Gastrocnemius medialis (tissue), 4 donors: ENCODE results near the gene DBN1. TPM values are rescaled to one million over a fixed set of nuclear protein-coding genes. Genes with fewer than 3 reads are reported as not detected.
A peak's percentile ranks its signal among the peaks of the same experiment; 100 is the strongest.

Experiments
- ATAC-seq, 2 donors: fragments of 150-250 bp; one replicate each; pipeline ENCODE4 v1.9.1; 2016
- DNase-seq, 2 donors: peaks; one replicate each; pipeline ENCODE4 v3.0.0-alpha.2; 2019
- H3K27ac ChIP-seq, 4 donors: fragments of 200-600 bp; sonication (generic); 1 replicate in 1 of 4; 2 replicates in 3 of 4; pipeline ENCODE4 v1.5.1; 2016 to 2018; ENCODE audit warnings: mild to moderate bottlenecking in 2 of 4, moderate library complexity in 1 of 4
- H3K27me3 ChIP-seq, 3 donors: fragments of 200-600 bp; sonication (generic) in 2 of 3; 1 replicate in 1 of 3; 2 replicates in 2 of 3; pipeline versions ENCODE4 v1.5.1 to v1.6.0; 2016 to 2019; ENCODE audit warnings: mild to moderate bottlenecking in 1 of 3, moderate library complexity in 1 of 3
- H3K36me3 ChIP-seq, 2 donors: fragments of 200-600 bp; sonication (generic) in 1 of 2; one replicate each; pipeline ENCODE4 v1.5.1; 2017 to 2018
- H3K4me1 ChIP-seq, 2 donors: fragments of 200-600 bp; sonication (generic) in 1 of 2; one replicate each; pipeline ENCODE4 v1.5.1; 2016 to 2017; ENCODE audit warnings: mild to moderate bottlenecking in 2 of 2
- H3K4me3 ChIP-seq, 4 donors: fragments of 200-600 bp; sonication (generic) in 3 of 4; 1 replicate in 1 of 4; 2 replicates in 3 of 4; pipeline ENCODE4 v1.5.1; 2016 to 2019; ENCODE audit warnings: mild to moderate bottlenecking in 2 of 4
- H3K9me3 ChIP-seq, 3 donors: fragments of 200-600 bp; sonication (generic) in 2 of 3; 1 replicate in 1 of 3; 2 replicates in 2 of 3; pipeline ENCODE4 v1.5.1; 2016 to 2019
- POLR2A ChIP-seq, 2 donors: fragments of 450-650 bp; IDR thresholded peaks; one replicate each; pipeline ENCODE4 v1.6.1; 2017; ENCODE audit warnings: antibody characterized with exemption in 2 of 2, mild to moderate bottlenecking in 2 of 2, moderate library complexity in 2 of 2
- in situ Hi-C, 4 donors: fragments of 200-750 bp; cut with MboI; loops; one replicate each; pipeline versions ENCODE4 v1.15.0 to v1.8.0; 2017; ENCODE audit warnings: low sequenced_read_pairs in 4 of 4
- intact Hi-C: fragments of 100-400 bp; cut with DNase I; formaldehyde crosslinking; loops from one replicate; pipeline ENCODE4 v1.15.1; 2023; ENCODE audit warnings: low total_unique reads
- total RNA-seq, 4 donors: library from RNA; depleted of rRNA; stranded (reverse); fragments of >200 nt; gene quantifications; one replicate each; pipeline versions ENCODE4 v1.1.0 to v1.2.3, GENCODE V29; 2016
- TF ChIP-seq, protein P1 (sequence below), 5 experiments: fragments of 450-650 bp in 3 of 5; fragments of 200-600 bp in 2 of 5; sonication (generic) in 2 of 5; IDR thresholded peaks in 4 of 5; conservative IDR thresholded peaks in 1 of 5; 1 replicate in 4 of 5; 2 replicates in 1 of 5; pipeline ENCODE4 v1.5.1; 2016 to 2019; ENCODE audit warnings: antibody characterized with exemption in 5 of 5, mild to moderate bottlenecking in 3 of 5, moderate library complexity in 3 of 5

DBN1 gene
- total RNA-seq, 4 donors from 2014 or later: 16.3 to 27.5 (median 23.2) TPM

DNA sequence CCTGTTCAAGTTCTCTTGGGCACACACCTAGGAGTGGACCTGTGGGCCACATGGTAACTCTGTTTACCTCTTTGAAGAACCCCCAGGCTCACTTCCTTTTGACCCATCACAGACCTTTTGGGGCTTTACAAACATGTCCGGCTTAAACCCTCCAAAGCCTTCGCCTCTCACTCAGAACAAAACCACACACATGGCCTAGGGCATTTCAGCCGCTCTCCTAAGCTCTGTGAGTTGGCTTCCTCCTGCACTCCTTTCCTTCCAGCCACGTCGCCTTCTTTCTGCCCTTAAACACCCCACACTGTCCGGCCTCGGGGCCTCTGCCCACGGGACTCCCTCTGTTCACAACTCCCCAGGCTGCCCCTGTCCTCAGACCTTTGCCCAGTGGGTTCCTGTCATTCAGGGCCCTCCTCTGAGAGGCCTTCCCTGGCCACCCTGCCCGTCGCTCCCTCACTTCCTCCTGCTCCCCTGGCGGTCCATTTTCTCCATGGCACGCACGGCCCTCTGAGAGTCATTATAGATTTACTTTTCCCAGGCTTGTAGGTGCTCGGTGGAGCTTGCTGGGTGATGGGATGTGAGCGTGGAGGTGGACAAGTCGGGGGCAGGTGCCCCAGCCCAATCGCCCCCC is 34.3 kb upstream of the DBN1 start:
- TF ChIP-seq, protein P1, sequence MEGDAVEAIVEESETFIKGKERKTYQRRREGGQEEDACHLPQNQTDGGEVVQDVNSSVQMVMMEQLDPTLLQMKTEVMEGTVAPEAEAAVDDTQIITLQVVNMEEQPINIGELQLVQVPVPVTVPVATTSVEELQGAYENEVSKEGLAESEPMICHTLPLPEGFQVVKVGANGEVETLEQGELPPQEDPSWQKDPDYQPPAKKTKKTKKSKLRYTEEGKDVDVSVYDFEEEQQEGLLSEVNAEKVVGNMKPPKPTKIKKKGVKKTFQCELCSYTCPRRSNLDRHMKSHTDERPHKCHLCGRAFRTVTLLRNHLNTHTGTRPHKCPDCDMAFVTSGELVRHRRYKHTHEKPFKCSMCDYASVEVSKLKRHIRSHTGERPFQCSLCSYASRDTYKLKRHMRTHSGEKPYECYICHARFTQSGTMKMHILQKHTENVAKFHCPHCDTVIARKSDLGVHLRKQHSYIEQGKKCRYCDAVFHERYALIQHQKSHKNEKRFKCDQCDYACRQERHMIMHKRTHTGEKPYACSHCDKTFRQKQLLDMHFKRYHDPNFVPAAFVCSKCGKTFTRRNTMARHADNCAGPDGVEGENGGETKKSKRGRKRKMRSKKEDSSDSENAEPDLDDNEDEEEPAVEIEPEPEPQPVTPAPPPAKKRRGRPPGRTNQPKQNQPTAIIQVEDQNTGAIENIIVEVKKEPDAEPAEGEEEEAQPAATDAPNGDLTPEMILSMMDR (IDR thresholded peaks at IDR 0.05 in 4 of 5, conservative IDR thresholded peaks at IDR 0.05 in 1 of 5): no peak
- TF ChIP-seq POLR2A (IDR thresholded peaks at IDR 0.05): no peak
- Histone ChIP-seq H3K27me3 (no peaks in the 10 kb centered on the region), H3K36me3 (peaks cover 0 to 25% of the 10 kb centered on the region in 2 donors), H3K4me3 (peak overlapping the region in 1 of 4 donors; percentile 32), H3K4me1 (peaks cover 0 to 6% of the 10 kb centered on the region in 2 donors), H3K9me3 (no peaks in the 10 kb centered on the region), H3K27ac (no peak overlapping the region)
- in situ Hi-C loops (loop anchor here in 3 of 4 donors (10.0 to 25.0 kb wide), 3 partner anchors 103 to 123 kb away; partner anchors contain the start of genes SLC34A1 (in 2 of the 3), F12 (in 1 of the 3) and PFN3 (in 1 of the 3)), intact Hi-C loops (no loop called here)
- DNase-seq (no peak), ATAC-seq (no peak)

DNA sequence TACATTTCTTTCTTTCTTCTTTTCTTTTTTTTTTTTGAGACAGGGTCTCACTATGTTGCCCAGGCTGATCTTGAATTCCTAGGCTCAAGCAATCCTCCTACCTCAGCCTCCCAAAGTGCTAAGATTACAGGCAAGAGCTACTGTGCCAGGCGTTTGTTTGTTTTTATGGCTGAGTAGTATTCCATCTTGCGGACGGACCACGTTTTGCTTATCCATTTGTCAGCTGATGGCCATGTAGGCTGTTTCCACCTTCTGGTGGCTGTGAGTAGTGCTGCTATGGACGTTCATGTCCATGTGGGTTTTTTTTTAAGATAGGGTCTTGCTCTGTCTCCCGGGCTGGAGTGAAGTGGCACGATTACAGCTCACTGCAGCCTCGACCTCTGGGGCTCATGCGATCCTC is 33.7 kb upstream of the DBN1 start:
- no peak for ATAC-seq
- Histone ChIP-seq H3K9me3 (no peaks in the 10 kb centered on the region), H3K27me3 (no peaks in the 10 kb centered on the region), H3K27ac (no peak overlapping the region), H3K4me1 (peaks cover 0 to 6% of the 10 kb centered on the region in 2 donors), H3K4me3 (no peak overlapping the region), H3K36me3 (peaks cover 0 to 20% of the 10 kb centered on the region in 2 donors)
- in situ Hi-C loops: loop anchor here in 3 of 4 donors (10.0 to 25.0 kb wide), 3 partner anchors 102 to 122 kb away; partner anchors contain the start of genes SLC34A1 (in 2 of the 3), F12 (in 1 of the 3) and PFN3 (in 1 of the 3)
- no peak for TF ChIP-seq POLR2A (IDR thresholded peaks at IDR 0.05)
- TF ChIP-seq, protein P1 (IDR thresholded peaks at IDR 0.05 in 4 of 5, conservative IDR thresholded peaks at IDR 0.05 in 1 of 5): no peak
- no peak for DNase-seq
- intact Hi-C loops: no loop called here

DNA sequence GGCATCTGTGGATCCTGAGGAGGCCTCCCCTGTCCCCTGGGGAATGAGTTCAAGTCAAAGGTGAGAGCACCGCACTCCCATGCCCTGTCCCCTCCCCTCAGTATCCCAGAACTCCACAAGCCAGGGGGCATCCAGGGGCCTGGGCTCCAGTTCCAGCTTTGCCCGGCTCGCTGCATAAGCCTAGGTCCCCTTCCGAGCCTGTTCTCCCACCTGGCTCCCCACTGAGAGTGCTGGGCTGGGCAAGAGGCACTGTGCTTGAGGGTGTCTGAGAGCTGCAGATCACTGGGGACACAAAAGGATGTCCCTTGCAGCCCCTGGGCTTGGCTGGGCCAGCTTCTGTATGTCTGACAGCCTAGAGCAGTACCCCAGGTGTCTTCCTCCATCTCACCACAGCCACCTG is 31.6 kb upstream of the DBN1 start:
- DNase-seq (no peak), ATAC-seq (no peak)
- Histone ChIP-seq H3K27ac (no peak overlapping the region), H3K9me3 (no peaks in the 10 kb centered on the region), H3K4me1 (peaks cover 9 to 16% of the 10 kb centered on the region in 2 donors), H3K4me3 (no peak overlapping the region), H3K27me3 (no peaks in the 10 kb centered on the region), H3K36me3 (no peaks in the 10 kb centered on the region)
- TF ChIP-seq, protein P1 (IDR thresholded peaks at IDR 0.05 in 4 of 5, conservative IDR thresholded peaks at IDR 0.05 in 1 of 5): no peak
- intact Hi-C loops: no loop called here
- in situ Hi-C loops: loop anchor here in 3 of 4 donors (10.0 to 25.0 kb wide), 3 partner anchors 100 to 120 kb away; partner anchors contain the start of genes SLC34A1 (in 2 of the 3), F12 (in 1 of the 3) and PFN3 (in 1 of the 3)

DNA sequence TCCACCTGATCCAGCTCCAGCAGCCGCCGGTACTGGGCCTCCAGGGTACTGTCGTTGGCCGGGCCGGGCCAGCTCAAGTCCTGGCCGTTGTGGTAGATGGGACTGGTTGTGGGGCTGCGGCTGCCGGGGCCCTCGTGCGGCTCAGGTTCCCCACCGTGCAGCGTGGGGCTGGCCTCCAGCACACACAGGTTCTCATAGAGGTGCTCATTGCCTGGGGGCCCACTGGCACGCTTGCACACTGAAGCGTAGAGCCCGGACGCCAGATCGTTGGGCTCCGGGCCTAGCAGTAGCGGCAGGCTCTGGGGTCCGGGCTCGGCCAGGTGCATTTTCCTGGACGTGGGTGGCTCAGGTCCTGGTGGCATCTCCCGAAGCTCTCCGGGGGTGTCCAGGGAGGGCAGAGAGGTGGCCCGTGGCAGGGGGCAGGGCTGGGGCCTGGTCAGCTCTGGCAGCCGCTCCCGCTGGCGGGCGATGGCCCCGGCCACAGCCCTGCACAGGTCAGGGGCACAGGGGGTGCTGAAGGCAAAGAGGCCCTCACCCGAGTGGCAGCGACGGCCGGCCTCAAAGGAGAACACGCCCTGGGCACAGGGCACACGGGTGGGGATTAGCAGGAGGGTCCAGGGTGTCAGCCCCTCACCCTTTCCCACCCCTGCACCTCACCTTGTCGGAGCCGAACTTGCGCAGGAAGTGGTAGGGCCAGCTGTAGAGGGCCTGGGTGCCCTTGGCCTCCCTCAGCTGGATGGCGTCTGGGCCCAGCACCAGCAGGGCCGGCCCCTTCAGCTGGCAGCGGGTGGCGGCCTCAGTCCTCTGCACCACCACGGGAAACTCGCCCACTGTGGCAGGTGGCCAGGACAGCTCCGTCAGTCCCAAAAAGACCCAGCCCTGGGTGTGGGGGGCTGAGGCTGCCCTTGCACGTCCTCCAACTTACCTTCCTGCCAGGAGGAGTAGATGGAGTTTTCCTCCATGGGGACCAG is 30.9 kb upstream of the DBN1 start:
- intact Hi-C loops: no loop called here
- no peak for DNase-seq

More for the DNA sequence above, 30.9 kb upstream of the DBN1 start:
- Histone ChIP-seq H3K27me3 (no peaks in the 10 kb centered on the region), H3K27ac (no peak overlapping the region), H3K9me3 (no peaks in the 10 kb centered on the region), H3K36me3 (no peaks in the 10 kb centered on the region), H3K4me1 (peaks cover 9 to 11% of the 10 kb centered on the region in 2 donors), H3K4me3 (no peak overlapping the region)
- ATAC-seq: no peak
- in situ Hi-C loops: loop anchor here (5.0 to 25.0 kb wide), 4 partner anchors 100 to 120 kb away; partner anchors contain the start of genes SLC34A1 (in 2 of the 4), F12 (in 1 of the 4) and PFN3 (in 1 of the 4)
- TF ChIP-seq, protein P1 (IDR thresholded peaks at IDR 0.05 in 4 of 5, conservative IDR thresholded peaks at IDR 0.05 in 1 of 5): no peak
- TF ChIP-seq POLR2A (IDR thresholded peaks at IDR 0.05): no peak
